Urinary bladder (tissue), 4 donors: ENCODE measurements around the gene VASH1. TPM values are rescaled to one million over a fixed set of nuclear protein-coding genes. Genes with fewer than 3 reads are reported as not detected.
"Not testable (repeated sequence)": the region's sequence is repeated elsewhere in the genome, so short reads cannot be mapped to it uniquely, and the experiment has no call there.

Experiments used
- DNase-seq: peaks from one replicate; pipeline ENCODE4 v3.0.0-alpha.2; 2015; ENCODE audit errors: extremely low spot score
- H3K27ac ChIP-seq: one replicate; pipeline ENCODE4 v1.5.1; 2013; ENCODE audit warnings: low read depth, mild to moderate bottlenecking, moderate library complexity
- H3K36me3 ChIP-seq: one replicate; pipeline ENCODE4 v1.6.1; 2013; ENCODE audit warnings: mild to moderate bottlenecking, moderate library complexity; ENCODE audit not compliant: insufficient read depth
- H3K4me1 ChIP-seq: one replicate; pipeline ENCODE4 v1.6.1; 2013; ENCODE audit warnings: mild to moderate bottlenecking, moderate library complexity; ENCODE audit not compliant: insufficient read depth
- H3K4me3 ChIP-seq: one replicate; pipeline ENCODE4 v1.5.1; 2013; ENCODE audit warnings: low read depth, low read length
- WGBS: extraction: QIAGEN DNeasy Blood & Tissue Kit; methylation state at CpG from one replicate; pipeline ENCODE4 v1.1.7; 2013; 5-methylcytosine and 5-hydroxymethylcytosine counted together
- polyA plus RNA-seq: library from polyadenylated mRNA; stranded (reverse); fragments of 200-250 nt; gene quantifications from one replicate; pipeline ENCODE4 v1.2.3, GENCODE V29; 2013
- total RNA-seq: library from RNA; depleted of rRNA; stranded (reverse); fragments of >200 nt; gene quantifications from one replicate; pipeline ENCODE4 v1.2.3, GENCODE V29; 2014
- donor health status: healthy with polysubstance abuse.
- donor health status: healthy.

Gene VASH1
- total RNA-seq (17.3 TPM), polyA plus RNA-seq (14.4 TPM)

DNA sequence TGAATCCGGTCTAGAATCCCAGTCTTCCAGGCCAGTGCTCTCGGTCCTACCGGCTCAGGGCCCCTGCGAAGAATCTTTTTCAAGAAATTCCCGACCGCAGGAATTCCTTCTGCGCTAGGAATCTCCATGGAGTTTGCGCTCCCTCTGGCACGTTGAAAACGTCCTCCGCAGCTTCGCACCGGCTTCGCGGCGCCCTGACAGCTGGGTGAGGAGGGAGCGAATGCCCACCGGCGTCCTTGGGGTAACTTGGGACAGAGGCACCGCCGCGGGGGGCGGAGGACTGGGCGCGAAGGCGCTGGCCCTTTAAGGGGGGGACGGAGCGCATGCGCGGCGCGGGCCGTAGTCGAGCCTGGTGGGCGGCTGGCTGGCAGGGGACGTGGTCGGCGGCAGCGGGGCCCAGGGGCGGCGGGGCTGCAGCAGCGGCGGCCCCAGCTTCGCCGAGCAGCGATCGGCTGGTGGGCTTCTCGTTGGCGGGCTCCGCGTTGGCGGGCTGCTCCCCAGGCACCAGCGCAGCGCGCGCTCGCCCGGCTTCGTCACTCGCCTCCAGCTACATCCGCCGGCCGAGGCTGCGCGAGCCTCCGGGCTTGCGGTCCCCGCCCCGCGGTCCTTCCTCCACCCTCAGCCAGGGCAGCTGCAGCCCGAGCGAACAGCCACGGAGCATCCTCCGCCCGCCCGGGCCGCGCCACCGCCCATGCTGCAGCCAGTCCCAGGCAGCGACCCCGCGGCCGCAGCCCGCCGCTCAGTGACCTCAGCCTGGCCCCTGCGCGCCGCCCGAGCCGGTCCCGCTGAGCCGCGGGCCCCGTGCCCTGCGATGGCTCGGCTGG lies at the start of gene VASH1:
VASH1 (plus strand) TSS at position 333 of the 824 bp plus-strand sequence. CDS start 1,354 bp downstream, outside the sequence.
- Histone ChIP-seq H3K36me3 (no peaks in the 10 kb centered on the region), H3K27ac (peak within 1 kb of the TSS; percentile 53), H3K4me1 (no peaks in the 10 kb centered on the region), H3K4me3 (peak within 1 kb of the TSS; percentile 75)
- under 1% methylated on average over 96 of the region's 96 CpGs for WGBS
- no peak for DNase-seq

DNA sequence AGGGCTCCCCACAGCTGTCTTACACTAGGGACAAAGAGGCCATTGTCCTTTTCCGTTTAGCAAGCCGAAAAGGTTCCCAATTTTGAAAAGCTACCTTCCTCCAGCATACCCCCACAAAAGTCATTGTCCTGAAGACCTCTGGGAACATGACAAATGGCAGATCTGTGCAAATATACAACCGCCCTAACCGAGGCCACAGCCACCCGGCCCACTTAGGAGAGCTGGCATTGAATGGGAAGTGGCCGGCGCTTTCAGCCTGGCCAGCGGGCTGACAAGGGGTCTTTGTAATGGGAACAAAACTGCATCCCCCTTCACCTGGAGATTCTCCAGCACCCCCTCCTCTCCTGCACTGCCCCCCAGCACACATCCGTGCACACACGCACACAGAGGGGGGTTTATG lies 48.1 kb upstream of the VASH1 start:
- Histone ChIP-seq H3K27ac (no peak overlapping the region), H3K4me3 (no peak overlapping the region), H3K36me3 (no peaks in the 10 kb centered on the region), H3K4me1 (no peaks in the 10 kb centered on the region)
- no peak for DNase-seq
- WGBS: 81% methylated on average over 10 of the region's 10 CpGs

GRCh38 chr14:76714470-76714869 lies 46.8 kb upstream of the VASH1 start:
- DNase-seq: no peak
- Histone ChIP-seq H3K36me3 (no peaks in the 10 kb centered on the region), H3K4me1 (no peaks in the 10 kb centered on the region), H3K27ac (no peak overlapping the region), H3K4me3 (no peak overlapping the region)
- 90% methylated on average over 5 of the region's 5 CpGs for WGBS

DNA sequence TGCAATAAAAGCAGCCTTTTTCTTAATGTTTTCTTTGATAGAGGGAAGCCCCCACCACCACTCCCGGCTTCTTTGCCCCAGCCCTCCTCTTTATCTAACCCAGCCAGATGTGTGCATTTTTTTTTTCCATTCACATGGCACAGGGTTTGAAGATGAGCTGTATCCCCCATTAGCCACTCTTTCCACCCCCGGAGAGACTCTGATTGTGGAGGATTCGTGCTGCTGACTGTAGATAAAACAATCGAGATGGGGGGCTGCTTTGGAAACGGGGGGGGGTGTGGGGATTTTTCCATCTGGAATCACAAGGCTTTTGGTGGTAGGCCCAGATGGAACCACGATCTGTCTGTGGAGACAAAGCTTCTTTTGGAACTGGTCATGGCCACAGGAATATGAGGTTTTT lies 46.2 kb upstream of the VASH1 start:
- no peak overlapping the region for H3K27ac ChIP-seq
- no peak for DNase-seq
- no peak overlapping the region for H3K4me3 ChIP-seq
- H3K36me3 ChIP-seq: no peaks in the 10 kb centered on the region
- no peaks in the 10 kb centered on the region for H3K4me1 ChIP-seq
- WGBS: 43% methylated on average over 6 of the region's 6 CpGs

DNA sequence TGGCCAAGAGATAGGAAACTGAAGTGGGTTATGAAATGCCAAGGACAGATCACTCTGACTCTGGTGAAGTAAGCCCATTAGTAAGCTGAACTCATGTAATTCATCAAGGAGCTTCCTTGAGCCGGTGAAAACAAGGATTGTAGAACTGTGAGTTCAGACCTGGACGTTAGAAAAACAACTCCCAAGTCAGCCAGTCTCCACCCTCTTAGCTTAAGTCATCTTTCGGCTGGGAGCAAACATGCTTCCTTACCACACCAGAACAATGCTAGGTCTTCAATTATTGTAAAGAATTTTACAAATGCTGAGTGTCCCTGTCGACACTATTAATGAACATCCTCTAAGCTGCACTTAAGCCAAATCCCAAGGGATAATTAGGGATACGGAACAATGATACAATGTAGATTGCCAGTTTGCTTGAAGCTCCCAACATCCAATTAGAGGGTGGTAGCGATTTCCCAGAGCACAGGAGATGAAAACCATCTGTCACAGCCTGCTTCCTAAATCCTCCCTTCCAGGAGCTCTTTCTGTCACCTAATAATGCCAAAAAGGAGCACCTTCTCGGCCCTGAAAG lies 45.7 kb upstream of the VASH1 start:
- WGBS: 31% methylated on average over 7 of the region's 7 CpGs
- H3K27ac ChIP-seq: no peak overlapping the region
- no peak overlapping the region for H3K4me3 ChIP-seq
- no peaks in the 10 kb centered on the region for H3K36me3 ChIP-seq
- H3K4me1 ChIP-seq: no peaks in the 10 kb centered on the region
- no peak for DNase-seq

GRCh38 chr14:76716285-76716684 lies 45.0 kb upstream of the VASH1 start:
- 32% methylated on average over 4 of the region's 4 CpGs for WGBS
- DNase-seq: no peak
- no peak overlapping the region for H3K27ac ChIP-seq
- no peak overlapping the region for H3K4me3 ChIP-seq
- no peaks in the 10 kb centered on the region for H3K36me3 ChIP-seq
- H3K4me1 ChIP-seq: no peaks in the 10 kb centered on the region

DNA sequence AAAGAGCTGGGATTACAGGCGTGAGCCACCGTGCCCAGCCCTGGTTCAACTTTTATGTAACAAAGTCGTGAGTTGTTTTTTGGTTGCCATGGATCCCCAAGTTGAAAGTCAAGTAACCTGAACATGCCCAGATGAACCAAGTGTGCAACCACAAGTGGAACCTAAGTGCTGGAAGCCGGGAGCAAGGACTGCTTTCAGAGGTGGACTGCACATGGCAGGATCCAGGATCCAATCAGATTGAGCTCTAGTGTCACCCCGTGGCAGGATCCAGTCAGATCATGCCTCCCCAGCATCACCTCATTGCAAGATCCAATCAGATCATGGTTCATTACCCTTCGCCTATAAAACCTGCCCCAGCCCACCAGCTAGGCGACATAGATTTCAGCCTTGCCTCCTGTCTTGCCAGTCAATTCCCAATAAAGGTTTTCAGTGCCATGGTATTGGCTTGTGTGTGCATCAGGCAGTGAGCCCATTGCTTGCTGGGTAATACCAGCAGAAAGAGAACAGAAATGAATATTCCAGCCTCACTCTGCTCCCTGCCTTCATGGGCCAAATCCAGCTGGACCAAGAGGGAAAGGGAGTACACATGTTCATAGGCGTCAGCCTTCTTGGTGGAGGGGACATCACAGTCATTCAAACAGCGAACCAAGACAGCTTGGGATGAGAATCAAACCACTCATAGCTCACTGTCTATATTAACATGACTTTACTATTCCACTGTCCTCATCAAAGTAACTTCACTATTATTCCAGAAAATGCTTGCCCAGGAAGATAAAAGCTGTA lies 43.6 kb upstream of the VASH1 start:
- Histone ChIP-seq H3K27ac (no peak overlapping the region), H3K36me3 (no peaks in the 10 kb centered on the region), H3K4me1 (no peaks in the 10 kb centered on the region), H3K4me3 (no peak overlapping the region)
- no peak for DNase-seq
- 90% methylated on average over 9 of the region's 9 CpGs for WGBS

- WGBS: 71% methylated on average over 6 of the region's 6 CpGs
- no peaks in the 10 kb centered on the region for H3K36me3 ChIP-seq
- no peak overlapping the region for H3K4me3 ChIP-seq
- no peaks in the 10 kb centered on the region for H3K4me1 ChIP-seq
- DNase-seq: no peak
- no peak overlapping the region for H3K27ac ChIP-seq
Measured at GRCh38 chr14:76718306-76719040, 42.8 kb upstream of the VASH1 start.

DNA sequence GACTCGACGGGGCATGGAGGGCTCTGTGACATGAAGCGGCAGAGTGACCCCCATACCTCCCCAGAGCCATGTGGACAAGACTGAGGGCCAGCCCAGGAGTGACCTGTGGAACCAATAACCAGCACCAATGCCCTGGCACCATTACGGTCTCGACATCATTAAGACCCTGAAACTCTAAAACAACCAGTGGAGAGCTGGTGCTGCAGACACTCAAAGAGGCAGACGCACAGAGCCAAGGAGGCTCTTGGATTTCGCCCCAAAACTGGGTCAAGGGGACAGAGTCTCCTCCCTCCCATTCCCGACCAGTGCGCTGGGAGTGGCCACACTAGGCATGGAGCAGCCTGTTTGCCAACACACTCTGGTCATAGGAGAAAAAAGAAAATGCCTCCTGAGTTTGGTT lies 41.6 kb upstream of the VASH1 start:
- Histone ChIP-seq H3K36me3 (no peaks in the 10 kb centered on the region), H3K4me1 (no peaks in the 10 kb centered on the region), H3K27ac (no peak overlapping the region), H3K4me3 (no peak overlapping the region)
- no peak for DNase-seq
- 85% methylated on average over 9 of the region's 9 CpGs for WGBS

GRCh38 chr14:76720382-76720813 lies 40.9 kb upstream of the VASH1 start:
- Histone ChIP-seq H3K36me3 (no peaks in the 10 kb centered on the region), H3K4me1 (no peaks in the 10 kb centered on the region), H3K4me3 (no peak overlapping the region), H3K27ac (no peak overlapping the region)
- 50% methylated on average over 3 of the region's 3 CpGs for WGBS
- no peak for DNase-seq

DNA sequence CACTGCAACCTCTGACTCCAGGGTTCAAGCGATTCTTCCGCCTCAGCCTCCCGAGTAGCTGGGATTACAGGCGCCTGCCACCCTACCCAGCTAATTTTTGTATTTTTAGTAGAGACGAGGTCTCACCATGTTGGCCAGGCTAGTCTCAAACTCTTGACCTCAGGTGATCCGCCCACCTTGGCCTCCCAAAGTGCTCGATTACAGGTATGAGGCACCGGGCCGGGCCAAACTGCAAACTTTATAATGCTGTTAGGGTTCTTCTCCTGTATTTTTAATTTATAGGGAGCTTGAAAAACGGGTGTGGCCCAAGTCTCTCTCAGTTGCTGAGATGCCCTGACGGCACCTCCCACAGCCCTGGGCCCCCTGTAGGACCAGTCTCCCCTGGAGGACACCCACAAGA lies 39.8 kb upstream of the VASH1 start:
- H3K27ac ChIP-seq, H3K4me1 ChIP-seq, DNase-seq, H3K36me3 ChIP-seq, H3K4me3 ChIP-seq: not testable (repeated sequence)
- WGBS: 94% methylated on average over 11 of the region's 11 CpGs

DNA sequence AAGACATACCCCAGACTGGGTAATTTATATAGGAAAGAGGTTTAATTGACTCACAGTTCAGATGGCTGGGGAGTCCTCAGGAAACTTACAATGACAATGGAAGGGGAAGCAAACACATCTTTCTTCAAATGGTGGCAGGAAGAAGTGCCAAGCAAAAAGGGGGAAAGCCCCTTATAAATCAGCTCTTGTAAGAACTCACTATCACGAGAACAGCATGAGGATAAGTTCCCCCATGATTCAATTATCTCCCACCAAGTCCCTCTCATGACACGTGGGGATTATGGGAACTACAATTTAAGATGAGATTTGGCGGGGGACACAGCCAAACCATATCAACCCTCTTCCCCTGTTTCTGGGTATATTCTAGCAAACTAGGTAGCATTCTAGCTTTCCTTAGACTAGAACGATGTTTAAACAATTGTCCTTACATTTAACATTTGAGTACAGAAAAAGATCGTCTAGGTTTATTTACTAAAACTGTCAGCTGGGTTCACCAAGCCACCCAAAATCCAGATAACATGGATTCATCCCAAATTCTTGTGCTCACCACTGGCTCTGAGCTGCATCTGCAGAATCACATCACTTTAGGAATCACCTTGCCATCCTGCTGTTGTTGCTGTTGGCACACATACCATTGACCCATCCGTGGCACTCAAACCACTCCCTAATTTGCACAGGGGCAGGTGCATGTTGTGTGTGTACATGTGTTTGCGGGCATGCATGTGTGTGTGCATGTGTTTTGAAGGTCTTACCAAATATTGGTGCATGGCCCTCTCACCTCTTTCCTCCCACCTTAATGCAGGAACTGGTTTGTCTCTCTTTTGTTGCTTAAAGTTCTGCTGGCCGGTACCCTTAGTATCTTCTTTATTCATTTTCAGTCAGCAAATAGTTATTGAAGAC lies 36.4 kb upstream of the VASH1 start:
- no peak overlapping the region for H3K4me3 ChIP-seq
- no peak overlapping the region for H3K27ac ChIP-seq
- no peaks in the 10 kb centered on the region for H3K36me3 ChIP-seq
- WGBS: 45% methylated on average over 8 of the region's 8 CpGs
- H3K4me1 ChIP-seq: no peaks in the 10 kb centered on the region
- DNase-seq: no peak
